GM12878 (cell line): ENCODE results near the gene CLEC18B. TPM values are rescaled to one million over a fixed set of nuclear protein-coding genes. Genes with fewer than 3 reads are reported as not detected.
"Not testable (repeated sequence)": the region's sequence is repeated elsewhere in the genome, so short reads cannot be mapped to it uniquely, and the experiment has no call there.

Experiments
- ATAC-seq: fragments of 200-7000 bp; cut with Tn5 transposase; 3 replicates; pipeline ENCODE4 v1.9.1; 2020; ENCODE audit warnings: mild to moderate bottlenecking, moderate library complexity
- BruUV-seq: library from RNA; stranded (reverse); fragments of 400-500 nt; replicated peaks from 2 replicates; lab custom pipeline; 2021; lab: Mats Ljungman, UMichigan
- CTCF ChIA-PET: fragments of 300-600 bp; sonication (Branson Sonifier 250); formaldehyde crosslinking; extraction: SDS; loops from one replicate; lab custom pipeline; 2021; ENCODE audit warnings: inconsistent platforms; lab: Yijun Ruan, JAX
- POLR2A ChIA-PET: fragments of 350-600 bp; formaldehyde crosslinking; extraction: SDS; loops from one replicate; lab custom pipeline; 2021; ENCODE audit warnings: inconsistent platforms; lab: Charles Lee
- RAD21 ChIA-PET: fragments of 300-600 bp; sonication (Branson Sonifier 250); formaldehyde crosslinking; loops from one replicate; lab custom pipeline; 2023; ENCODE audit warnings: antibody characterized with exemption; ENCODE audit not compliant: unreplicated experiment; lab: Charles Lee
- SMC1A ChIA-PET: fragments of 300-600 bp; sonication (Branson Sonifier 250); formaldehyde crosslinking; loops from one replicate; lab custom pipeline; 2023; ENCODE audit not compliant: unreplicated experiment, uncharacterized antibody; lab: Charles Lee
- DNase-seq: peaks from one replicate; pipeline ENCODE4 v3.0.0-alpha.2; 2011; ENCODE audit warnings: low read depth, low spot score
- FAIRE-seq: peaks from 3 replicates; lab custom pipeline; 2011; peaks lifted over from hg19 to GRCh38; lab: Jason Lieb, UNC
- H2AFZ ChIP-seq: 2 replicates; pipeline ENCODE4 v1.6.0; 2011; ENCODE audit warnings: low read depth, low read length, control low read depth; ENCODE audit not compliant: control insufficient read depth
- H3K27ac ChIP-seq: 2 replicates; pipeline ENCODE4 v1.5.1; 2011; ENCODE audit warnings: control low read depth; ENCODE audit not compliant: control insufficient read depth, insufficient read depth
- H3K27me3 ChIP-seq, 2 experiments: replicated peaks in 1 of 2; 2 replicates each; pipeline versions ENCODE4 v1.6.0 to v1.6.1; 2011; ENCODE audit warnings: low read length in 1 of 2; ENCODE audit not compliant: control insufficient read depth in 2 of 2, insufficient read depth in 2 of 2
- H3K36me3 ChIP-seq, 2 experiments: 2 replicates each; pipeline ENCODE4 v1.5.1; 2011; ENCODE audit warnings: low read length in 1 of 2; ENCODE audit not compliant: control insufficient read depth in 2 of 2, insufficient read depth in 2 of 2
- H3K4me1 ChIP-seq: 2 replicates; pipeline ENCODE4 v1.6.1; 2011; ENCODE audit warnings: mild to moderate bottlenecking, low read length, moderate library complexity, mixed read lengths; ENCODE audit not compliant: control insufficient read depth, insufficient read depth
- H3K4me2 ChIP-seq: 2 replicates; pipeline ENCODE4 v1.6.0; 2011; ENCODE audit warnings: control low read depth; ENCODE audit not compliant: control insufficient read depth, insufficient read depth
- H3K4me3 ChIP-seq: fragments of 200-600 bp; sonication (generic); 2 replicates; pipeline ENCODE4 v1.5.1; 2016
- H3K79me2 ChIP-seq: 2 replicates; pipeline ENCODE4 v1.6.0; 2011; ENCODE audit warnings: low read length; ENCODE audit not compliant: control insufficient read depth, insufficient read depth
- H3K9ac ChIP-seq: 2 replicates; pipeline ENCODE4 v1.8.0; 2011; ENCODE audit warnings: low read length, control low read depth, mixed read lengths; ENCODE audit not compliant: control insufficient read depth, insufficient read depth
- H3K9me3 ChIP-seq: replicated peaks from 3 replicates; pipeline ENCODE4 v1.5.1; 2011; ENCODE audit warnings: mild to moderate bottlenecking, low read length; ENCODE audit not compliant: control insufficient read depth, insufficient read depth
- H4K20me1 ChIP-seq: 2 replicates; pipeline ENCODE4 v1.6.0; 2011; ENCODE audit not compliant: control insufficient read depth, insufficient read depth
- FOXK2 ChIP-seq: fragments of 450-650 bp; IDR thresholded peaks from 2 replicates; pipeline ENCODE4 v1.6.1; 2017; ENCODE audit warnings: mild to moderate bottlenecking, moderate library complexity
- SREBF1 ChIP-seq: IDR thresholded peaks from 2 replicates; pipeline ENCODE4 v1.6.1; 2012; ENCODE audit warnings: mild to moderate bottlenecking, low read length
- WGBS: methylation state at CpG from one replicate; pipeline ENCODE4 v1.1.6; 2016; ENCODE audit warnings: low lambda C conversion rate; ENCODE audit not compliant: insufficient replicate concordance, insufficient coverage; ENCODE audit errors: missing lambda C conversion rate; 5-methylcytosine and 5-hydroxymethylcytosine counted together
- in situ Hi-C: fragments of 300-500 bp; cut with MboI; formaldehyde crosslinking; loops from 9 replicates; pipeline ENCODE4 v1.14.3; 2018; ENCODE audit warnings: mixed read lengths
- intact Hi-C: fragments of 100-400 bp; cut with micrococcal nuclease; formaldehyde crosslinking; loops from one replicate; pipeline ENCODE4 v1.14.2; 2022; ENCODE audit not compliant: unreplicated experiment
- polyA plus RNA-seq, 11 experiments: library from polyadenylated mRNA; depleted of rRNA in 4 of 11; unstranded in 6 of 11; stranded (reverse) in 5 of 11; fragments of >200 nt; fragmentation: Nextera tagmentation in 4 of 11; fragmentation: Illumina TruSeq in 1 of 11; extraction: Ambion mirVana in 4 of 11; extraction: Trizol in 1 of 11; gene quantifications; 1 replicate in 1 of 11; 2 replicates in 10 of 11; pipeline versions ENCODE4 v1.2.1 to v1.2.3, GENCODE V29; 2011 to 2016; ENCODE audit warnings: inconsistent platforms in 2 of 11, missing spikeins in 2 of 11, low read depth in 1 of 11
- total RNA-seq, 4 experiments: library from RNA; depleted of rRNA in 3 of 4; stranded (reverse); fragments of >200 nt in 3 of 4; fragmentation: Illumina TruSeq in 1 of 4; extraction: Trizol in 1 of 4; gene quantifications; 2 replicates each; pipeline versions ENCODE4 v1.2.1 to v1.2.3, GENCODE V29; 2013 to 2021

CLEC18B gene
- total and polyA plus RNA-seq, 10 of the 15 experiments (the other 5 are each of a cell fraction or from before 2014, with no cell fraction given): 0.03 to 0.32 (median 0.18) TPM; not detected in 6

DNA sequence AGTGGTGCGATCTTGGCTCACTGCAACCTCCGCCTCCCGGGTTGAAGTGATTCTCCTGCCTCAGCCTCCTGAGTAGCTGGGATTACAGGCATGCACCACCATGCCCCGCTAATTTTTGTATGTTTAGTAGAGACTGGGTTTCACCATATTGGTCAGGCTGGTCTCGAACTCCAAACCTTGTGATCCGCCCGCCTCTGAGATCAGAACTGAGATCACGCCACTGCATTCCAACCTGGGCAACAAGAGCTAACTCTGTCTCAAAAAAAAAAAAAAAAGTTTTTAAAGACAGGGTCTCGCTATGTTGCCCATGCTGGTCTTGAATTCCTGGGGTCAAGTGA, 47.5 kb downstream of the CLEC18B start:
- FAIRE-seq, H3K4me3 ChIP-seq, H3K27me3 ChIP-seq, SMC1A ChIA-PET, H3K79me2 ChIP-seq, H2AFZ ChIP-seq, in situ Hi-C loops, ATAC-seq, H3K4me1 ChIP-seq, H3K27ac ChIP-seq, H3K36me3 ChIP-seq, H3K4me2 ChIP-seq, H4K20me1 ChIP-seq, CTCF ChIA-PET, H3K9ac ChIP-seq, RAD21 ChIA-PET, DNase-seq, BruUV-seq, H3K9me3 ChIP-seq, intact Hi-C loops: not testable (repeated sequence)
- POLR2A ChIA-PET: interaction anchor here (0.6 kb wide), 1 partner anchor 92 kb away, joined by 4 read pairs; no protein-coding TSS in a partner anchor
- WGBS: 77% methylated on average over 9 of the region's 9 CpGs

DNA sequence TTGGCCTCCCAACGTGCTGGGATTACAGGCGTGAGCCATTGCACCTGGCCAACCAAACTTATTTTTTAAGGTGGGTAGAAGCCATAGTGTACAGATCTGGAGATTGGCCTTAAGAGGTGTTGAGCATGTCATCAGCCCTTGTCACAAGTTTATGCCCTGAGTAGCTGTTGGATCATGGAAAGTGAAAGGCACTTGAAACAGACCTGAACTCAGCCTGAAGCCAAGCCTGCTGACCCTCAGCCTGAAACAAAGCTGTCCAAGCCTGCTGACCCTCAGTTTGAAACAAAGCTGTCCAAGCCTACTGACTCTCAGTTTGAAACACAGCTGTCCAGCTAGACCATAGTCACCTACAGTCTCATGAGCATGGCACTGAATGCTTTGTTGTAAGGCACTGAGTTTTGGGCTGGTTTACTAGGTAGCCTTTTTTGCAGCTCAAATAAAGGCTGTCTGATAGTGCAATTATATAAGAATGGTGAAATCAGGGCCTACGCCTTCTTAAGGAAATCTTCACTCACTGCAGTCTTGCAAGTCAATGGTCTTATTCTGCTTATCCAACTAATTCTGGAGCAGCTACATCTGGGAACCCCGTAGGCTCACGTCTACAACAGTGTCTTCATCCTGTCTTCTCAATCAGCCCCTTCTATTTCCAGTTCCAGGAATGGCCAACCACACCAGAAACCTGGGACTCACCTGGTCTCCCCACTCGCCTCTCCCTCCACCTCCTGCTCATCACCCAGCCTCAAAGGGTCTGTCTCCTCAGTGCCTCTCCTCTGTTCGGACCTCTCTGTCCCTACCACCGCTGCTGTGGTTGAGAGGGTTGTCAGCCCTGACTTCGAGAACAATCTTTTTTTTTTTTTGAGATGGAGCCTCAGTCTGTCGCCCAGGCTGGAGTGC, 48.1 kb downstream of the CLEC18B start:
- SMC1A ChIA-PET: no interaction called here
- 33% methylated on average over 10 of the region's 10 CpGs for WGBS
- CTCF ChIA-PET: no interaction called here
- RAD21 ChIA-PET: no interaction called here
- H3K27me3 ChIP-seq: no peaks in the 10 kb centered on the region
- H3K4me3 ChIP-seq: no peak overlapping the region
- no peak overlapping the region for H3K4me2 ChIP-seq
- DNase-seq (no peak), ATAC-seq (no peak), FAIRE-seq (no peak)
- H3K79me2 ChIP-seq: no peaks in the 10 kb centered on the region
- no peaks in the 10 kb centered on the region for H4K20me1 ChIP-seq
- TF ChIP-seq FOXK2 (no peak), SREBF1 (no peak)
- H3K36me3 ChIP-seq: no peaks in the 10 kb centered on the region
- no peak overlapping the region for H2AFZ ChIP-seq
- no TSS peak for BruUV-seq
- no peak overlapping the region for H3K27ac ChIP-seq
- intact Hi-C loops (no loop called here), in situ Hi-C loops (no loop called here)
- no peak overlapping the region for H3K9ac ChIP-seq
- no peaks in the 10 kb centered on the region for H3K4me1 ChIP-seq
- POLR2A ChIA-PET: interaction anchor here (0.6 kb wide), 1 partner anchor 92 kb away, joined by 4 read pairs; no protein-coding TSS in a partner anchor
- no peaks in the 10 kb centered on the region for H3K9me3 ChIP-seq
